Neural cell (in vitro differentiated cells): Measurements from ENCODE around the gene SPIN2B. TPM values are rescaled to one million over a fixed set of nuclear protein-coding genes. Genes with fewer than 3 reads are reported as not detected.
"Not testable (repeated sequence)": the region's sequence is repeated elsewhere in the genome, so short reads cannot be mapped to it uniquely, and the experiment has no call there.

Experiments used
- H2AFZ ChIP-seq: fragments of 200-600, 300-800 bp; sonication (generic), shearing (Covaris generic); 2 replicates; pipeline ENCODE4 v1.6.0; 2014; ENCODE audit warnings: low read depth, mild to moderate bottlenecking, antibody characterized with exemption, low read length, moderate library complexity
- H3F3A ChIP-seq: fragments of 200-600 bp; shearing (Covaris generic); 2 replicates; pipeline ENCODE4 v1.6.1; 2016; ENCODE audit warnings: mild to moderate bottlenecking, moderate library complexity, mixed read lengths, antibody characterized with exemption, low read length; ENCODE audit not compliant: insufficient read depth, poor library complexity, severe bottlenecking
- H3K27ac ChIP-seq: fragments of 200-600, 300-800 bp; sonication (generic), shearing (Covaris generic); 2 replicates; pipeline ENCODE4 v1.5.1; 2014; ENCODE audit warnings: mild to moderate bottlenecking, low read length, moderate library complexity
- H3K27me3 ChIP-seq: fragments of 300-800, 200-600 bp; sonication (generic), shearing (Covaris generic); 2 replicates; pipeline ENCODE4 v1.6.0; 2014; ENCODE audit warnings: mild to moderate bottlenecking, low read depth, low read length, moderate library complexity; ENCODE audit not compliant: insufficient read depth
- H3K36me3 ChIP-seq: fragments of 300-800, 200-600 bp; sonication (generic), shearing (Covaris generic); 2 replicates; pipeline ENCODE4 v1.5.1; 2014; ENCODE audit warnings: mild to moderate bottlenecking, antibody characterized with exemption, low read length, moderate library complexity; ENCODE audit not compliant: insufficient read depth
- H3K4me2 ChIP-seq: fragments of 300-800, 200-600 bp; sonication (generic), shearing (Covaris generic); 2 replicates; pipeline ENCODE4 v1.6.0; 2014; ENCODE audit warnings: mild to moderate bottlenecking, low read length
- H3K4me3 ChIP-seq: fragments of 300-800, 200-600 bp; sonication (generic), shearing (Covaris generic); 2 replicates; pipeline ENCODE4 v1.5.1; 2014; ENCODE audit warnings: mild to moderate bottlenecking, low read length, moderate library complexity
- H3K79me2 ChIP-seq: fragments of 200-600 bp; shearing (Covaris generic); replicated peaks from 2 replicates; pipeline ENCODE4 v1.6.0; 2014; ENCODE audit warnings: mild to moderate bottlenecking, low read length, moderate library complexity; ENCODE audit not compliant: insufficient read depth
- H3K9ac ChIP-seq: fragments of 300-800, 200-600 bp; sonication (generic), shearing (Covaris generic); 2 replicates; pipeline ENCODE4 v1.6.1; 2016; ENCODE audit warnings: mild to moderate bottlenecking, low read length, mixed read lengths
- H3K9me2 ChIP-seq: fragments of 200-600 bp; shearing (Covaris generic); 2 replicates; pipeline ENCODE4 v1.6.1; 2016; ENCODE audit warnings: mild to moderate bottlenecking, low read length, mixed read lengths; ENCODE audit not compliant: insufficient read depth
- H3K9me3 ChIP-seq: fragments of 200-600, 300-800 bp; sonication (generic), shearing (Covaris generic); 2 replicates; pipeline ENCODE4 v1.6.1; 2016; ENCODE audit warnings: mild to moderate bottlenecking, mixed run types, low read length, moderate library complexity, mixed read lengths
- H4K20me1 ChIP-seq: fragments of 200-600 bp; shearing (Covaris generic); 2 replicates; pipeline ENCODE4 v1.6.1; 2016; ENCODE audit warnings: mild to moderate bottlenecking, mixed run types; ENCODE audit not compliant: insufficient read depth
- EP300 ChIP-seq: fragments of 450-650 bp; conservative IDR thresholded peaks from 2 replicates; pipeline ENCODE4 v1.6.1; 2014; ENCODE audit warnings: antibody characterized with exemption, mild to moderate bottlenecking, moderate library complexity; ENCODE audit not compliant: poor library complexity, severe bottlenecking
- EZH2 ChIP-seq: fragments of 200-600, 300-800 bp; shearing (Covaris generic), sonication (generic); IDR thresholded peaks from 2 replicates; pipeline ENCODE4 v1.6.1; 2014; ENCODE audit warnings: antibody characterized with exemption, low read length, borderline replicate concordance, mild to moderate bottlenecking; ENCODE audit not compliant: insufficient read depth, poor library complexity, severe bottlenecking
- MXI1 ChIP-seq: fragments of 450-650 bp; conservative IDR thresholded peaks from 2 replicates; pipeline ENCODE4 v1.6.1; 2014; ENCODE audit warnings: antibody characterized with exemption, mild to moderate bottlenecking; ENCODE audit not compliant: poor library complexity, severe bottlenecking
- POLR2AphosphoS5 ChIP-seq: IDR thresholded peaks from 2 replicates; pipeline ENCODE4 v1.6.1; 2012
- RAD21 ChIP-seq: fragments of 450-650 bp; conservative IDR thresholded peaks from 2 replicates; pipeline ENCODE4 v1.6.1; 2014; ENCODE audit warnings: antibody characterized with exemption, mild to moderate bottlenecking, moderate library complexity
- SMC3 ChIP-seq: fragments of 450-650 bp; conservative IDR thresholded peaks from 2 replicates; pipeline ENCODE4 v1.6.1; 2014; ENCODE audit warnings: antibody characterized with exemption, mild to moderate bottlenecking, moderate library complexity; ENCODE audit not compliant: poor library complexity
- TAF1 ChIP-seq: IDR thresholded peaks from 2 replicates; pipeline ENCODE4 v1.6.1; 2012; ENCODE audit warnings: low read depth
- polyA plus RNA-seq: library from polyadenylated mRNA; depleted of rRNA; stranded (reverse); fragments of >200 nt; gene quantifications from 2 replicates; pipeline ENCODE4 v1.2.3, GENCODE V29; 2014
- TF ChIP-seq, protein P1 (sequence below): IDR thresholded peaks from 2 replicates; pipeline ENCODE4 v1.6.1; 2012; ENCODE audit warnings: borderline replicate concordance
- TF ChIP-seq, protein P2 (sequence below): fragments of 450-650 bp; IDR thresholded peaks from 2 replicates; pipeline ENCODE4 v1.5.1; 2014; ENCODE audit warnings: antibody characterized with exemption, mild to moderate bottlenecking, moderate library complexity; ENCODE audit not compliant: poor library complexity, severe bottlenecking

Gene SPIN2B
- polyA plus RNA-seq, 1 donor from 2014 or later: 32.5 TPM

DNA sequence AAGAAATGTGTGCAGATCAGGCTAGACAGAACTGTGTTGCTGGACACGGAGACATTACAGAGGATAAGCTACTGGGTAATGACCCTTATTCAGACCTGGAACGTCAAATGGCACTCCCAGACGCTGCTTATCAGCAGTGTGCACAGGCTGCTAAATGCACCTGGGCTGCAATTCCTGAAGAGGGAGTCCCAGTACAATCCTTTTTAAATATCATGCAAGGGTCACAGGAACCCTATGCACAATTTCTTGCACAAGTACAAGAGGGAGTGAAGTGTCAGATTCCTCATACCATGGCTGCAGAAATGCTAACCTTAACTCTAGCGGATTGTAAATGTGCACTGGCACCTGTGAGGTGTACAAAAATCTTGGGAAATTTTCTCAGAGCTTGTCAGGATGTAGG lies 16.9 kb downstream of the SPIN2B start:
- H3F3A ChIP-seq: no peaks in the 10 kb centered on the region
- H2AFZ ChIP-seq: no peak overlapping the region

DNA sequence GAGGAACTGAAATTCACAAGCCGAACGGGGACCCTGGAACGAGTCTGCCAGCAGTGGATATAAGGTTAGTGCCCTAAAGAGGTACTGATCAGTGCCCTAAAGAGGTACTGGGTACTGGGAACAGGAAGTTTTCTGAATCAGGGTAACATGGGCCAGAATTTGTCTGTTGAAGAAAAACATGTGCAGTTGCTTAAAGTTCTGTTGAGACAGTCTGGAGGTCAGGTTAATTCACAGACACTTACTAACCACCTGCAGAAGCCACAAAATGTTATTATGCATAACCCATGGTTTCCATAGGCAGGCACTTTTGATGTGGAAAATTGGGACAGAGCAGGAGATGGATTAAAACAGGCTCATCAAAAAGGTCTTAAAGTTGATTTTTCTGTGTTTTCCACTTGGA lies 17.9 kb downstream of the SPIN2B start:
- Histone ChIP-seq H3K4me3 (no peak overlapping the region), H3K27ac (no peak overlapping the region), H2AFZ (no peak overlapping the region), H3K4me2 (no peak overlapping the region), H3K9me2 (no peaks in the 10 kb centered on the region), H4K20me1 (no peaks in the 10 kb centered on the region), H3K27me3 (no peaks in the 10 kb centered on the region), H3K79me2 (no peaks in the 10 kb centered on the region), H3K36me3 (no peaks in the 10 kb centered on the region), H3F3A (no peaks in the 10 kb centered on the region), H3K9ac (no peak overlapping the region), H3K9me3 (no peaks in the 10 kb centered on the region)
- no peak for TF ChIP-seq MXI1
- no peak for TF ChIP-seq EP300
- TF ChIP-seq, protein P1, sequence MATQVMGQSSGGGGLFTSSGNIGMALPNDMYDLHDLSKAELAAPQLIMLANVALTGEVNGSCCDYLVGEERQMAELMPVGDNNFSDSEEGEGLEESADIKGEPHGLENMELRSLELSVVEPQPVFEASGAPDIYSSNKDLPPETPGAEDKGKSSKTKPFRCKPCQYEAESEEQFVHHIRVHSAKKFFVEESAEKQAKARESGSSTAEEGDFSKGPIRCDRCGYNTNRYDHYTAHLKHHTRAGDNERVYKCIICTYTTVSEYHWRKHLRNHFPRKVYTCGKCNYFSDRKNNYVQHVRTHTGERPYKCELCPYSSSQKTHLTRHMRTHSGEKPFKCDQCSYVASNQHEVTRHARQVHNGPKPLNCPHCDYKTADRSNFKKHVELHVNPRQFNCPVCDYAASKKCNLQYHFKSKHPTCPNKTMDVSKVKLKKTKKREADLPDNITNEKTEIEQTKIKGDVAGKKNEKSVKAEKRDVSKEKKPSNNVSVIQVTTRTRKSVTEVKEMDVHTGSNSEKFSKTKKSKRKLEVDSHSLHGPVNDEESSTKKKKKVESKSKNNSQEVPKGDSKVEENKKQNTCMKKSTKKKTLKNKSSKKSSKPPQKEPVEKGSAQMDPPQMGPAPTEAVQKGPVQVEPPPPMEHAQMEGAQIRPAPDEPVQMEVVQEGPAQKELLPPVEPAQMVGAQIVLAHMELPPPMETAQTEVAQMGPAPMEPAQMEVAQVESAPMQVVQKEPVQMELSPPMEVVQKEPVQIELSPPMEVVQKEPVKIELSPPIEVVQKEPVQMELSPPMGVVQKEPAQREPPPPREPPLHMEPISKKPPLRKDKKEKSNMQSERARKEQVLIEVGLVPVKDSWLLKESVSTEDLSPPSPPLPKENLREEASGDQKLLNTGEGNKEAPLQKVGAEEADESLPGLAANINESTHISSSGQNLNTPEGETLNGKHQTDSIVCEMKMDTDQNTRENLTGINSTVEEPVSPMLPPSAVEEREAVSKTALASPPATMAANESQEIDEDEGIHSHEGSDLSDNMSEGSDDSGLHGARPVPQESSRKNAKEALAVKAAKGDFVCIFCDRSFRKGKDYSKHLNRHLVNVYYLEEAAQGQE: no peak
- no peak for TF ChIP-seq EZH2
- no peak for TF ChIP-seq RAD21
- TF ChIP-seq, protein P2, sequence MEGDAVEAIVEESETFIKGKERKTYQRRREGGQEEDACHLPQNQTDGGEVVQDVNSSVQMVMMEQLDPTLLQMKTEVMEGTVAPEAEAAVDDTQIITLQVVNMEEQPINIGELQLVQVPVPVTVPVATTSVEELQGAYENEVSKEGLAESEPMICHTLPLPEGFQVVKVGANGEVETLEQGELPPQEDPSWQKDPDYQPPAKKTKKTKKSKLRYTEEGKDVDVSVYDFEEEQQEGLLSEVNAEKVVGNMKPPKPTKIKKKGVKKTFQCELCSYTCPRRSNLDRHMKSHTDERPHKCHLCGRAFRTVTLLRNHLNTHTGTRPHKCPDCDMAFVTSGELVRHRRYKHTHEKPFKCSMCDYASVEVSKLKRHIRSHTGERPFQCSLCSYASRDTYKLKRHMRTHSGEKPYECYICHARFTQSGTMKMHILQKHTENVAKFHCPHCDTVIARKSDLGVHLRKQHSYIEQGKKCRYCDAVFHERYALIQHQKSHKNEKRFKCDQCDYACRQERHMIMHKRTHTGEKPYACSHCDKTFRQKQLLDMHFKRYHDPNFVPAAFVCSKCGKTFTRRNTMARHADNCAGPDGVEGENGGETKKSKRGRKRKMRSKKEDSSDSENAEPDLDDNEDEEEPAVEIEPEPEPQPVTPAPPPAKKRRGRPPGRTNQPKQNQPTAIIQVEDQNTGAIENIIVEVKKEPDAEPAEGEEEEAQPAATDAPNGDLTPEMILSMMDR: no peak
- no peak for TF ChIP-seq TAF1
- TF ChIP-seq POLR2AphosphoS5: no peak
- no peak for TF ChIP-seq SMC3

More for the DNA sequence above, 16.9 kb downstream of the SPIN2B start:
- Histone ChIP-seq H3K9me2 (no peaks in the 10 kb centered on the region), H3K9ac (no peak overlapping the region), H3K4me2 (no peak overlapping the region), H3K9me3 (no peaks in the 10 kb centered on the region), H3K4me3 (no peak overlapping the region), H3K27ac (no peak overlapping the region), H3K36me3 (no peaks in the 10 kb centered on the region), H3K79me2 (no peaks in the 10 kb centered on the region), H3K27me3 (no peaks in the 10 kb centered on the region), H4K20me1 (no peaks in the 10 kb centered on the region)
- TF ChIP-seq, protein P2: no peak
- TF ChIP-seq RAD21 (no peak), EZH2 (no peak), TAF1 (no peak), SMC3 (no peak), EP300 (no peak)
- TF ChIP-seq, protein P1: no peak

DNA sequence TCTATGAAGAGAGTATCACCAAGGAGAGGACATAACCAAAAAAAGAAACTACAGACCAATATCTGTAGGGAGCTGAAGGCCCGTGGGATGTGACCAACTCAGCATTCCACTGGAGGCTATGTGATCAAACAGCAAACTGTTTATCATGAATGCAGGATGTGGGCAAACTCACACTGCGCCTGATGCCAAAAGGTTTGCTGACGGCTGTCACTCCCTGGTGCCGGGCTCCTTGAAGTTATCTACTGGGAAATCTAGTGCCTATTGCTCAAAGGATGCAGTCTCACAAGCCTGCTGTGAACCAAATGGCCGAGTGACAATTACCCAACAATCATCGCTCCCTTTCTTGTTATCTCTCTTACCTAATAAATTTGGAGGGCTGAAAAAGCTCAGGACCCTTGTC lies 18.4 kb downstream of the SPIN2B start:
- H2AFZ ChIP-seq, H3K27ac ChIP-seq, H3K4me2 ChIP-seq, H3K9me3 ChIP-seq, H4K20me1 ChIP-seq, H3K36me3 ChIP-seq, H3K4me3 ChIP-seq, H3K79me2 ChIP-seq, H3K9me2 ChIP-seq, H3K9ac ChIP-seq, H3K27me3 ChIP-seq, H3F3A ChIP-seq: not testable (repeated sequence)
